ENCODE results near the gene SLC22A14. TPM values are rescaled to one million over a fixed set of nuclear protein-coding genes. Genes with fewer than 3 reads are reported as not detected.

The SLC22A14 gene
- total and polyA plus RNA-seq, 12 donors: 0.06 to 0.37 (median 0.23) TPM; not detected in 8

DNA sequence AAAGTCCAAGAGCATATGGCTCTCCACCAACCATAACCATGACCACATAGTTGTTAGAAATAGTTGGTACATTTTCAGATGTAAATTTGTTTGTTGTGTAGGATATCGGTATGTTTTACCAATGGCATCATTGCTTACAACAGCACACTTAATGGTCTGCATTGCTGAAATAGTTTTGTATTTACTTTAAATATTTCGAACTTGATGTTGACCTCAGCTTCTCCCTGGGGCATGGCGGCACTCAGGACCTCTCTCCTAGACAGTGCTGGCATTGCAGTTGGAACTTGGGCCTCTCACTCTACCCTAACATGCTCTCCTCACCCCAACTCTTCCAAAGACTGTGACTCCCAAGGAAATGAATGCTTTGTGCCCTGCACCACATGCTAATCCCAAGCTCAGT is 11.5 kb upstream of the SLC22A14 start:
- no peaks in the 10 kb centered on the region for H3K27me3 ChIP-seq
- intact Hi-C loops (cut with DNase I): no loop called here
- no peak overlapping the region for H3K4me3 ChIP-seq
- peaks cover 0 to 3% (median 0%) of the 10 kb centered on the region in 9 donors for H3K36me3 ChIP-seq
- no peak for DNase-seq
- H3K9me3 ChIP-seq: no peaks in the 10 kb centered on the region
- peaks cover 0 to 13% (median 0%) of the 10 kb centered on the region in 9 donors for H3K4me1 ChIP-seq
- WGBS, 2 donors: 91 to 93% methylated on average over 3 of the region's 3 CpGs
- no peak overlapping the region for H3K27ac ChIP-seq
- no peak for ATAC-seq
- TF ChIP-seq, protein P1, sequence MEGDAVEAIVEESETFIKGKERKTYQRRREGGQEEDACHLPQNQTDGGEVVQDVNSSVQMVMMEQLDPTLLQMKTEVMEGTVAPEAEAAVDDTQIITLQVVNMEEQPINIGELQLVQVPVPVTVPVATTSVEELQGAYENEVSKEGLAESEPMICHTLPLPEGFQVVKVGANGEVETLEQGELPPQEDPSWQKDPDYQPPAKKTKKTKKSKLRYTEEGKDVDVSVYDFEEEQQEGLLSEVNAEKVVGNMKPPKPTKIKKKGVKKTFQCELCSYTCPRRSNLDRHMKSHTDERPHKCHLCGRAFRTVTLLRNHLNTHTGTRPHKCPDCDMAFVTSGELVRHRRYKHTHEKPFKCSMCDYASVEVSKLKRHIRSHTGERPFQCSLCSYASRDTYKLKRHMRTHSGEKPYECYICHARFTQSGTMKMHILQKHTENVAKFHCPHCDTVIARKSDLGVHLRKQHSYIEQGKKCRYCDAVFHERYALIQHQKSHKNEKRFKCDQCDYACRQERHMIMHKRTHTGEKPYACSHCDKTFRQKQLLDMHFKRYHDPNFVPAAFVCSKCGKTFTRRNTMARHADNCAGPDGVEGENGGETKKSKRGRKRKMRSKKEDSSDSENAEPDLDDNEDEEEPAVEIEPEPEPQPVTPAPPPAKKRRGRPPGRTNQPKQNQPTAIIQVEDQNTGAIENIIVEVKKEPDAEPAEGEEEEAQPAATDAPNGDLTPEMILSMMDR (IDR thresholded peaks at IDR 0.05): no peak

DNA sequence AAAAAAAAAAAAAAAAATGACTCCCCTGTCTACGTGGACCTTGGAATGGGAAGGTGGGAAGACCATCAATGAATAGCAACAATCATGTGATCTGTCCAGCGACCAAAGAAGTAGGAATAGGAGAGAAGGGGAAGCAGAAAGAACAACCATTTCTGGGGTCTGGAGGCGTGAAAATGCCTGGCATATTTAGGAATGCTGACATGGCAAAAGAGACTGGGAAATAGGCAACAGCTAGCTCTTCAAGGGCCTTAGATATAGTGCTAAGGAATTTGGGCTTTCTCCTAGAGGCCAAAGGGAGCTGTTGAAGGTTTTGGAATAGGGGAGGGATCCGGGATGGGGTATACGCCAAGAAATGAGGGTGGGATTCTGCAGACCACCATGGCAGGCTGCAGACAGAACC is 10.5 kb upstream of the SLC22A14 start:
- ATAC-seq (no peak), DNase-seq (no peak)
- TF ChIP-seq, protein P1 (IDR thresholded peaks at IDR 0.05): no peak
- H3K4me1 ChIP-seq: peaks cover 0 to 13% (median 0%) of the 10 kb centered on the region in 9 donors
- H3K4me3 ChIP-seq: no peak overlapping the region
- H3K27ac ChIP-seq: no peak overlapping the region
- intact Hi-C loops (cut with DNase I): no loop called here
- peaks cover 0 to 3% (median 0%) of the 10 kb centered on the region in 9 donors for H3K36me3 ChIP-seq
- no peaks in the 10 kb centered on the region for H3K27me3 ChIP-seq
- no peaks in the 10 kb centered on the region for H3K9me3 ChIP-seq
- WGBS, 2 donors: 94 to 96% methylated on average over 5 of the region's 5 CpGs

DNA sequence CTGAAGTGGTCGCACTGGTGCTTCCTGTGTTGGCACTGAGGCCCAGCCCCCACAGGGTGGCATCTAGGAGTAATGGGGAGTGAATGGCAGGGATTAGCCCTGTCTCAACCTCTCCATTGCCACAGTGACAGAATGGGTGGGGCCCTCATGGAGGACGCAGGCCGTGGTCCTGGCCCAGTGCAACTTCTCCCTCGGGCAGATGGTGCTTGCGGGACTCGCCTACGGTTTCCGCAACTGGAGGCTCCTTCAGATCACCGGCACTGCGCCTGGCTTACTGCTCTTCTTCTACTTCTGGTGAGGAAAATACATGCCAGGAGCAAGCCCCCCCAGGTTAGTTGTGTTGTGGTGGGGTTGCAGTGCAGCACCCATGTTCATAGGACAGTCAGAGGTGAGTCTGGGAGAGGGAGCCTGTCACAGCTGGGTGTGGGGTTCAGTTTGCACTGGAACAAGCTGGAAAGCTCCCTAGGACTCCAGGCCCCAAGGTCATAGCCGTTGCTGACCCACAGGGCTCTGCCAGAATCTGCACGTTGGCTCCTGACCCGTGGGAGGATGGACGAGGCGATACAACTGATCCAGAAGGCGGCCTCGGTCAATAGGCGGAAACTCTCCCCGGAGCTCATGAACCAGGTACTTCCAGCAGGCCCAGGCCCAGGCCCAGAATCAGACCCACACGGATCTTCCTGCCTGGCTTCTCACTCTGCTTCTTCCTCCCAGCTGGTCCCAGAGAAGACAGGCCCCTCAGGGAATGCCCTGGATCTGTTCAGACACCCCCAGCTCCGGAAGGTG is 7.0 kb upstream of the SLC22A14 start:
- DNase-seq: no peak
- intact Hi-C loops (cut with DNase I): no loop called here
- TF ChIP-seq, protein P1 (IDR thresholded peaks at IDR 0.05): no peak
- no peak for ATAC-seq
- 94 to 95% methylated on average over 21 of the region's 21 CpGs for WGBS, 2 donors
- Histone ChIP-seq H3K4me1 (no peaks in the 10 kb centered on the region), H3K36me3 (peaks cover 0 to 3% (median 0%) of the 10 kb centered on the region in 9 donors), H3K27ac (no peak overlapping the region), H3K9me3 (no peaks in the 10 kb centered on the region), H3K27me3 (no peaks in the 10 kb centered on the region), H3K4me3 (no peak overlapping the region)

DNA sequence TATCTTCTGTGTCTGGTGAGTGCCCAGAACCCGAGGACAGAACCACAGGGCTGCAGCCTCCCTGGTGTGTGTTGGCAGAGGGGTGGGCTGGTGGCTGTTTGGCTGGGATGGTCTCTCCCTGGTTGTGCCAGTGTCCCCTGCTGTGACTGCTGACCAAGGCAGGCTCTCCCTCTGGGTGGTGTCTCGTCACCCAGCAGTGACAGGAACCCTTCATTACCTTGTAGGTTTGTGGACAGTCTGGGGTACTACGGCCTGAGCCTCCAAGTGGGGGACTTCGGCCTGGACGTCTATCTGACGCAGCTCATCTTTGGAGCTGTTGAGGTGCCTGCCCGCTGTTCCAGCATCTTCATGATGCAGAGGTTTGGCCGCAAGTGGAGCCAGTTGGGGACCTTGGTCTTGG is 6.4 kb upstream of the SLC22A14 start:
- ATAC-seq: no peak
- 95 to 97% methylated on average over 8 of the region's 8 CpGs for WGBS, 2 donors
- Histone ChIP-seq H3K4me1 (no peaks in the 10 kb centered on the region), H3K27ac (no peak overlapping the region), H3K4me3 (no peak overlapping the region), H3K9me3 (no peaks in the 10 kb centered on the region), H3K27me3 (no peaks in the 10 kb centered on the region), H3K36me3 (peaks cover 0 to 3% (median 0%) of the 10 kb centered on the region in 9 donors)
- TF ChIP-seq, protein P1 (IDR thresholded peaks at IDR 0.05): no peak
- intact Hi-C loops (cut with DNase I): no loop called here
- no peak for DNase-seq

Data from heart right ventricle (tissue), 16 donors.